Measurements from ENCODE around the gene MBD4.

The MBD4 gene

GRCh38 chr3:129449279-129450115 is 9.7 kb upstream of the MBD4 start:
- no peak overlapping the region; the same call in 1 of the 2 replicates for H3K9ac ChIP-seq (ENCODE audit: low read length)
- H3K4me2 ChIP-seq (ENCODE audit: low read length): peak overlapping the region; percentile 43; the same call in 1 of the 2 replicates
- H3K4me1 ChIP-seq (ENCODE audit: insufficient read depth, low read length, severe bottlenecking): peaks cover 22% of the 10 kb centered on the region
- no peaks in the 10 kb centered on the region for H3F3A ChIP-seq (ENCODE audit: insufficient read depth, low read length)
- H3K27me3 ChIP-seq (ENCODE audit: insufficient read depth, low read length): no peaks in the 10 kb centered on the region
- H3K79me2 ChIP-seq (ENCODE audit: insufficient read depth, low read length): no peaks in the 10 kb centered on the region
- H3K9me2 ChIP-seq (ENCODE audit: low read depth, low read length): no peaks in the 10 kb centered on the region
- no peaks in the 10 kb centered on the region for H4K20me1 ChIP-seq (ENCODE audit: insufficient read depth, low read length)
- no peak overlapping the region for H3K4me3 ChIP-seq (ENCODE audit: low read depth, low read length, poor library complexity, severe bottlenecking)
- H3K36me3 ChIP-seq (ENCODE audit: insufficient read depth, low read length): no peaks in the 10 kb centered on the region
- H3K9me3 ChIP-seq (ENCODE audit: low read length): no peaks in the 10 kb centered on the region
- no peak for TF ChIP-seq EZH2 (IDR thresholded peaks at IDR 0.05; ENCODE audit: borderline replicate concordance, low read length)
- TF ChIP-seq CTCF (IDR thresholded peaks at IDR 0.05; ENCODE audit: low read length): no peak
- no peak overlapping the region for H2AFZ ChIP-seq (ENCODE audit: low read length)
- H3K27ac ChIP-seq (ENCODE audit: low read depth, low read length, poor library complexity, severe bottlenecking): peak overlapping the region; percentile 53

GRCh38 chr3:129448186-129448895 is 8.6 kb upstream of the MBD4 start:
- Histone ChIP-seq H3K4me1 (ENCODE audit: insufficient read depth, low read length, severe bottlenecking) (peaks cover 22% of the 10 kb centered on the region), H3K9me3 (ENCODE audit: low read length) (no peaks in the 10 kb centered on the region), H3F3A (ENCODE audit: insufficient read depth, low read length) (no peaks in the 10 kb centered on the region), H3K4me2 (ENCODE audit: low read length) (no peak overlapping the region), H3K79me2 (ENCODE audit: insufficient read depth, low read length) (no peaks in the 10 kb centered on the region), H2AFZ (ENCODE audit: low read length) (no peak overlapping the region), H3K4me3 (ENCODE audit: low read depth, low read length, poor library complexity, severe bottlenecking) (no peak overlapping the region), H3K9ac (ENCODE audit: low read length) (no peak overlapping the region), H3K9me2 (ENCODE audit: low read depth, low read length) (no peaks in the 10 kb centered on the region), H4K20me1 (ENCODE audit: insufficient read depth, low read length) (no peaks in the 10 kb centered on the region), H3K36me3 (ENCODE audit: insufficient read depth, low read length) (no peaks in the 10 kb centered on the region), H3K27ac (ENCODE audit: low read depth, low read length, poor library complexity, severe bottlenecking) (no peak overlapping the region), H3K27me3 (ENCODE audit: insufficient read depth, low read length) (no peaks in the 10 kb centered on the region)
- no peak for TF ChIP-seq EZH2 (IDR thresholded peaks at IDR 0.05; ENCODE audit: borderline replicate concordance, low read length)
- no peak for TF ChIP-seq CTCF (IDR thresholded peaks at IDR 0.05; ENCODE audit: low read length)

GRCh38 chr3:129446926-129447325 is 7.2 kb upstream of the MBD4 start:
- Histone ChIP-seq H2AFZ (ENCODE audit: low read length) (no peak overlapping the region), H3K4me2 (ENCODE audit: low read length) (no peak overlapping the region), H3K27ac (ENCODE audit: low read depth, low read length, poor library complexity, severe bottlenecking) (no peak overlapping the region), H3K79me2 (ENCODE audit: insufficient read depth, low read length) (no peaks in the 10 kb centered on the region), H3K36me3 (ENCODE audit: insufficient read depth, low read length) (no peaks in the 10 kb centered on the region), H3K4me3 (ENCODE audit: low read depth, low read length, poor library complexity, severe bottlenecking) (no peak overlapping the region), H4K20me1 (ENCODE audit: insufficient read depth, low read length) (no peaks in the 10 kb centered on the region), H3K4me1 (ENCODE audit: insufficient read depth, low read length, severe bottlenecking) (peaks cover 25% of the 10 kb centered on the region), H3K9me3 (ENCODE audit: low read length) (no peaks in the 10 kb centered on the region), H3K9me2 (ENCODE audit: low read depth, low read length) (no peaks in the 10 kb centered on the region), H3F3A (ENCODE audit: insufficient read depth, low read length) (no peaks in the 10 kb centered on the region), H3K27me3 (ENCODE audit: insufficient read depth, low read length) (no peaks in the 10 kb centered on the region), H3K9ac (ENCODE audit: low read length) (no peak overlapping the region)
- TF ChIP-seq EZH2 (IDR thresholded peaks at IDR 0.05; ENCODE audit: borderline replicate concordance, low read length): no peak
- no peak for TF ChIP-seq CTCF (IDR thresholded peaks at IDR 0.05; ENCODE audit: low read length)
